Ascending aorta (tissue), 2 donors: Measurements from ENCODE around the gene MAP4K1. TPM values are rescaled to one million over a fixed set of nuclear protein-coding genes. Genes with fewer than 3 reads are reported as not detected.
"Not testable (repeated sequence)": the region's sequence is repeated elsewhere in the genome, so short reads cannot be mapped to it uniquely, and the experiment has no call there.

Experiments
- DNase-seq, 2 donors: peaks; one replicate each; pipeline ENCODE4 v3.0.0-alpha.2; 2019; ENCODE audit warnings: low spot score in 2 of 2
- H3K27ac ChIP-seq, 2 donors: fragments of 200-600 bp; sonication (generic); one replicate each; pipeline ENCODE4 v1.5.1; 2016 to 2017; ENCODE audit warnings: mild to moderate bottlenecking in 1 of 2
- H3K27me3 ChIP-seq: fragments of 200-600 bp; sonication (generic); one replicate; pipeline ENCODE4 v1.5.1; 2017
- H3K36me3 ChIP-seq, 2 donors: fragments of 200-600 bp; sonication (generic); one replicate each; pipeline ENCODE4 v1.5.1; 2016
- H3K4me1 ChIP-seq, 2 donors: fragments of 200-600 bp; sonication (generic); one replicate each; pipeline ENCODE4 v1.5.1; 2016 to 2017; ENCODE audit warnings: mild to moderate bottlenecking in 1 of 2
- H3K4me3 ChIP-seq, 2 donors: fragments of 200-600 bp; sonication (generic); one replicate each; pipeline ENCODE4 v1.5.1; 2016 to 2017; ENCODE audit warnings: mild to moderate bottlenecking in 1 of 2
- H3K9me3 ChIP-seq, 2 donors: fragments of 200-600 bp; sonication (generic); one replicate each; pipeline ENCODE4 v1.5.1; 2016
- CTCF ChIP-seq, 3 experiments: fragments of 200-600 bp in 2 of 3; fragments of 450-650 bp in 1 of 3; sonication (generic) in 2 of 3; IDR thresholded peaks; one replicate each; pipeline ENCODE4 v1.5.1; 2016 to 2019; ENCODE audit warnings: antibody characterized with exemption in 3 of 3, mild to moderate bottlenecking in 1 of 3, moderate library complexity in 1 of 3
- intact Hi-C: fragments of 100-400 bp; cut with DNase I; formaldehyde crosslinking; loops from one replicate; pipeline ENCODE4 v1.15.1; 2023
- total RNA-seq: library from RNA; depleted of rRNA; stranded (reverse); fragments of >200 nt; gene quantifications from one replicate; pipeline ENCODE4 v1.1.0, GENCODE V29; 2016

The MAP4K1 gene
- total RNA-seq, 1 donor from 2014 or later: 15.1 TPM

GRCh38 chr19:38555200-38555599 is 62.6 kb downstream of the MAP4K1 start:
- intact Hi-C loops: no loop called here
- no peaks in the 10 kb centered on the region for H3K27me3 ChIP-seq
- H3K4me3 ChIP-seq: no peak overlapping the region
- H3K9me3 ChIP-seq: no peaks in the 10 kb centered on the region
- no peak overlapping the region for H3K27ac ChIP-seq
- H3K36me3 ChIP-seq: no peaks in the 10 kb centered on the region
- no peak for DNase-seq
- TF ChIP-seq CTCF (IDR thresholded peaks at IDR 0.05): no peak
- no peaks in the 10 kb centered on the region for H3K4me1 ChIP-seq

- no peaks in the 10 kb centered on the region for H3K27me3 ChIP-seq
- H3K27ac ChIP-seq: no peak overlapping the region
- no peaks in the 10 kb centered on the region for H3K9me3 ChIP-seq
- TF ChIP-seq CTCF (IDR thresholded peaks at IDR 0.05): no peak
- H3K4me1 ChIP-seq: no peaks in the 10 kb centered on the region
- no peak overlapping the region for H3K4me3 ChIP-seq
- no peak for DNase-seq
- intact Hi-C loops: no loop called here
- no peaks in the 10 kb centered on the region for H3K36me3 ChIP-seq
Observed at GRCh38 chr19:38554676-38555141, 63.0 kb downstream of the MAP4K1 start.

- H3K9me3 ChIP-seq, DNase-seq, H3K27ac ChIP-seq, H3K4me3 ChIP-seq, H3K4me1 ChIP-seq, H3K27me3 ChIP-seq, intact Hi-C loops, H3K36me3 ChIP-seq: not testable (repeated sequence)
Observed at GRCh38 chr19:38553239-38553638, 64.5 kb downstream of the MAP4K1 start.

- H3K4me1 ChIP-seq: no peaks in the 10 kb centered on the region
- H3K27me3 ChIP-seq: no peaks in the 10 kb centered on the region
- no peak overlapping the region for H3K4me3 ChIP-seq
- intact Hi-C loops: no loop called here
- no peaks in the 10 kb centered on the region for H3K9me3 ChIP-seq
- no peak for DNase-seq
- TF ChIP-seq CTCF (IDR thresholded peaks at IDR 0.05): no peak
- no peaks in the 10 kb centered on the region for H3K36me3 ChIP-seq
- H3K27ac ChIP-seq: no peak overlapping the region
Observed at GRCh38 chr19:38551450-38551813, 66.3 kb downstream of the MAP4K1 start.

GRCh38 chr19:38550376-38550775 is 67.4 kb downstream of the MAP4K1 start:
- TF ChIP-seq CTCF (IDR thresholded peaks at IDR 0.05): no peak
- DNase-seq: no peak

GRCh38 chr19:38549942-38550341 is 67.8 kb downstream of the MAP4K1 start:
- Histone ChIP-seq H3K4me3 (no peak overlapping the region), H3K36me3 (no peaks in the 10 kb centered on the region), H3K9me3 (no peaks in the 10 kb centered on the region), H3K4me1 (no peaks in the 10 kb centered on the region), H3K27me3 (no peaks in the 10 kb centered on the region), H3K27ac (no peak overlapping the region)
- intact Hi-C loops: loop anchor here (10.0 kb wide), 1 partner anchor 345 kb away; the partner anchor contains the start of genes NFKBIB and SIRT2
- no peak for TF ChIP-seq CTCF (IDR thresholded peaks at IDR 0.05)
- DNase-seq: no peak

More at GRCh38 chr19:38550376-38550775, 67.4 kb downstream of the MAP4K1 start:
- Histone ChIP-seq H3K4me1 (no peaks in the 10 kb centered on the region), H3K4me3 (no peak overlapping the region), H3K27ac (no peak overlapping the region), H3K9me3 (no peaks in the 10 kb centered on the region), H3K27me3 (no peaks in the 10 kb centered on the region), H3K36me3 (no peaks in the 10 kb centered on the region)
- intact Hi-C loops: no loop called here
